H1 (cell line): ENCODE results near the gene PRDM10. TPM values are rescaled to one million over a fixed set of nuclear protein-coding genes. Genes with fewer than 3 reads are reported as not detected.

Source experiments
- CTCF ChIA-PET: fragments of 300-600 bp; sonication (Branson Sonifier 250); formaldehyde crosslinking; loops from one replicate; lab custom pipeline; 2021; ENCODE audit not compliant: partially characterized antibody; lab: Charles Lee
- POLR2A ChIA-PET: fragments of 300-600 bp; sonication (Branson Sonifier 250); formaldehyde crosslinking; loops from one replicate; lab custom pipeline; 2021; ENCODE audit warnings: inconsistent platforms; ENCODE audit not compliant: partially characterized antibody; lab: Charles Lee
- DNase-seq, 2 experiments: peaks; one replicate each; pipeline versions ENCODE4 v3.0.0 to v3.0.0-alpha.2; 2010 to 2022; ENCODE audit warnings: low spot score in 2 of 2, low read depth in 1 of 2, mixed read lengths in 1 of 2
- FAIRE-seq: peaks from 2 replicates; lab custom pipeline; 2011; peaks lifted over from hg19 to GRCh38; lab: Jason Lieb, UNC
- H2AFZ ChIP-seq: 2 replicates; pipeline ENCODE4 v1.8.1; 2012; ENCODE audit warnings: low read length, inconsistent platforms
- H2AK5ac ChIP-seq: 2 replicates; pipeline ENCODE4 v1.6.1; 2013; ENCODE audit warnings: low read depth, low read length
- H2BK120ac ChIP-seq: replicated peaks from 2 replicates; pipeline ENCODE3; 2013; ENCODE audit warnings: low read depth, low read length, inconsistent platforms
- H2BK12ac ChIP-seq: 2 replicates; pipeline ENCODE4 v1.6.1; 2013; ENCODE audit warnings: low read depth, low read length
- H2BK15ac ChIP-seq: 2 replicates; pipeline ENCODE4 v1.6.1; 2013; ENCODE audit warnings: low read length
- H2BK20ac ChIP-seq: 2 replicates; pipeline ENCODE4 v1.6.1; 2013; ENCODE audit warnings: low read length
- H2BK5ac ChIP-seq: 2 replicates; pipeline ENCODE4 v1.6.1; 2013; ENCODE audit warnings: low read depth, low read length
- H3K14ac ChIP-seq: 2 replicates; pipeline ENCODE4 v1.6.1; 2013; ENCODE audit warnings: inconsistent platforms; ENCODE audit not compliant: insufficient read length
- H3K18ac ChIP-seq: 2 replicates; pipeline ENCODE4 v1.6.1; 2013; ENCODE audit warnings: low read length; ENCODE audit errors: extremely low read depth
- H3K23ac ChIP-seq: 2 replicates; pipeline ENCODE4 v1.6.1; 2013; ENCODE audit warnings: inconsistent platforms; ENCODE audit not compliant: insufficient read length
- H3K23me2 ChIP-seq: 2 replicates; pipeline ENCODE4 v1.6.1; 2013; ENCODE audit warnings: low read depth, low read length
- H3K27ac ChIP-seq: 2 replicates; pipeline ENCODE4 v1.6.1; 2011; ENCODE audit warnings: low read depth, low read length, inconsistent platforms
- H3K27me3 ChIP-seq, 4 experiments: replicated peaks in 1 of 4; 1 replicate in 1 of 4; 2 replicates in 3 of 4; pipeline versions ENCODE4 v1.6.1 to v1.8.1; 2011 to 2013; ENCODE audit warnings: low read length in 3 of 4, mild to moderate bottlenecking in 3 of 4, inconsistent platforms in 2 of 4, mixed read lengths in 2 of 4, moderate library complexity in 1 of 4; ENCODE audit not compliant: control insufficient read depth in 3 of 4, insufficient read depth in 3 of 4; ENCODE audit errors: extremely low read depth in 1 of 4
- H3K36me3 ChIP-seq, 4 experiments: 2 replicates each; pipeline versions ENCODE4 v1.6.1 to v1.8.1; 2011 to 2013; ENCODE audit warnings: mild to moderate bottlenecking in 4 of 4, low read length in 3 of 4, moderate library complexity in 2 of 4, control low read depth in 1 of 4, inconsistent platforms in 1 of 4; ENCODE audit not compliant: insufficient read depth in 4 of 4, control insufficient read depth in 2 of 4
- H3K4ac ChIP-seq: replicated peaks from 2 replicates; pipeline ENCODE3; 2013; ENCODE audit warnings: low read length, low read depth, mixed read lengths, inconsistent platforms; ENCODE audit not compliant: insufficient read length
- H3K4me1 ChIP-seq, 4 experiments: replicated peaks in 1 of 4; 1 replicate in 1 of 4; 2 replicates in 3 of 4; pipeline versions ENCODE4 v1.6.1 to v1.8.1; 2011 to 2013; ENCODE audit warnings: low read length in 3 of 4, inconsistent platforms in 2 of 4, mixed read lengths in 1 of 4; ENCODE audit not compliant: insufficient read depth in 4 of 4, control insufficient read depth in 3 of 4
- H3K4me2 ChIP-seq, 2 experiments: 2 replicates each; pipeline versions ENCODE4 v1.6.1 to v1.8.1; 2011 to 2013; ENCODE audit warnings: low read depth in 2 of 2, low read length in 2 of 2, control low read depth in 1 of 2, inconsistent platforms in 1 of 2, mild to moderate bottlenecking in 1 of 2; ENCODE audit not compliant: insufficient read depth in 1 of 2
- H3K4me3 ChIP-seq, 4 experiments: fragments of 200-600, 300-600 bp in 1 of 4; sonication (generic), shearing (Covaris generic), sonication (Bioruptor Twin) in 1 of 4; 2 replicates each; pipeline versions ENCODE4 v1.5.1 to v1.8.1; 2011 to 2016; ENCODE audit warnings: low read length in 4 of 4, low read depth in 3 of 4, control low read depth in 2 of 4, inconsistent platforms in 2 of 4, mild to moderate bottlenecking in 2 of 4, mixed read lengths in 1 of 4, moderate library complexity in 1 of 4; ENCODE audit not compliant: insufficient read depth in 2 of 4; ENCODE audit errors: extremely low read depth in 1 of 4
- H3K56ac ChIP-seq: replicated peaks from 2 replicates; pipeline ENCODE3; 2013; ENCODE audit warnings: low read depth, mild to moderate bottlenecking, mixed read lengths, low read length, inconsistent platforms; ENCODE audit not compliant: insufficient read length
- H3K79me1 ChIP-seq: 2 replicates; pipeline ENCODE4 v1.6.1; 2013; ENCODE audit warnings: low read depth, low read length, control low read depth
- H3K79me2 ChIP-seq, 2 experiments: 2 replicates each; pipeline versions ENCODE4 v1.6.1 to v1.8.1; 2012 to 2013; ENCODE audit warnings: low read length in 2 of 2, mild to moderate bottlenecking in 2 of 2, inconsistent platforms in 1 of 2; ENCODE audit not compliant: insufficient read depth in 2 of 2, control insufficient read depth in 1 of 2
- H3K9ac ChIP-seq, 4 experiments: replicated peaks in 1 of 4; 1 replicate in 1 of 4; 2 replicates in 3 of 4; pipeline versions ENCODE4 v1.6.1 to v1.8.1; 2011 to 2013; ENCODE audit warnings: low read depth in 3 of 4, low read length in 3 of 4, control low read depth in 2 of 4, mild to moderate bottlenecking in 2 of 4, moderate library complexity in 2 of 4, inconsistent platforms in 1 of 4; ENCODE audit errors: extremely low read depth in 1 of 4
- H3K9me3 ChIP-seq, 2 experiments: 2 replicates each; pipeline versions ENCODE4 v1.6.1 to v1.8.1; 2012 to 2013; ENCODE audit warnings: mild to moderate bottlenecking in 2 of 2, moderate library complexity in 2 of 2, control low read depth in 1 of 2, inconsistent platforms in 1 of 2, low read depth in 1 of 2, low read length in 1 of 2, mixed read lengths in 1 of 2; ENCODE audit not compliant: insufficient read depth in 2 of 2
- H4K20me1 ChIP-seq, 2 experiments: replicated peaks in 1 of 2; 2 replicates each; pipeline versions ENCODE3 to v1.8.1; 2011 to 2013; ENCODE audit warnings: inconsistent platforms in 2 of 2, low read length in 2 of 2, mild to moderate bottlenecking in 1 of 2; ENCODE audit not compliant: insufficient read depth in 2 of 2, control insufficient read depth in 1 of 2
- H4K5ac ChIP-seq: 2 replicates; pipeline ENCODE4 v1.6.1; 2013; ENCODE audit warnings: low read length, low read depth, mixed read lengths, inconsistent platforms; ENCODE audit not compliant: insufficient read length
- H4K8ac ChIP-seq: 2 replicates; pipeline ENCODE4 v1.8.0; 2013; ENCODE audit warnings: mild to moderate bottlenecking, moderate library complexity, low read length, inconsistent platforms; ENCODE audit not compliant: insufficient read depth; ENCODE audit errors: extremely low read depth
- H4K91ac ChIP-seq: replicated peaks from 2 replicates; pipeline ENCODE3; 2013; ENCODE audit warnings: low read length, mixed read lengths, inconsistent platforms; ENCODE audit not compliant: insufficient read length
- CBX8 ChIP-seq: fragments of 300-800, 300-1000 bp; sonication (generic); IDR thresholded peaks from 2 replicates; pipeline ENCODE4 v1.7.1; 2016; ENCODE audit warnings: low read depth, low read length, borderline replicate concordance
- CHD2 ChIP-seq: IDR thresholded peaks from 2 replicates; pipeline ENCODE4 v1.6.1; 2012; ENCODE audit warnings: low read length, improper control_type of control experiment
- CREB1 ChIP-seq: IDR thresholded peaks from 2 replicates; pipeline ENCODE4 v1.6.1; 2012; ENCODE audit warnings: inconsistent platforms
- FOSL1 ChIP-seq: IDR thresholded peaks from 2 replicates; pipeline ENCODE4 v1.6.1; 2011; ENCODE audit warnings: mild to moderate bottlenecking, low read depth, low read length, moderate library complexity; ENCODE audit not compliant: insufficient read depth
- GABPA ChIP-seq: IDR thresholded peaks from 2 replicates; pipeline ENCODE4 v1.6.1; 2011; ENCODE audit warnings: mild to moderate bottlenecking, low read length, moderate library complexity, borderline replicate concordance; ENCODE audit not compliant: insufficient read depth
- HDAC2 ChIP-seq, 2 experiments: fragments of 300-600 bp in 1 of 2; sonication (generic) in 1 of 2; IDR thresholded peaks; 2 replicates each; pipeline ENCODE4 v1.6.1; 2011 to 2012; ENCODE audit warnings: low read depth in 2 of 2, low read length in 2 of 2, mild to moderate bottlenecking in 2 of 2, moderate library complexity in 2 of 2, borderline replicate concordance in 1 of 2, inconsistent platforms in 1 of 2
- HDAC6 ChIP-seq: IDR thresholded peaks from one replicate; pipeline ENCODE4 v1.7.1; 2012; ENCODE audit warnings: low read depth, mild to moderate bottlenecking, inconsistent platforms, low read length, moderate library complexity
- JUND ChIP-seq: IDR thresholded peaks from 2 replicates; pipeline ENCODE4 v1.6.1; 2011; ENCODE audit warnings: mild to moderate bottlenecking, improper control_type of control experiment, low read length
- KDM4A ChIP-seq: IDR thresholded peaks from one replicate; pipeline ENCODE4 v1.7.1; 2012; ENCODE audit warnings: low read depth, mild to moderate bottlenecking, moderate library complexity, low read length, inconsistent platforms; ENCODE audit not compliant: severe bottlenecking
- NANOG ChIP-seq: IDR thresholded peaks from 2 replicates; pipeline ENCODE4 v1.6.1; 2011; ENCODE audit warnings: low read length, low read depth, mild to moderate bottlenecking, inconsistent platforms; ENCODE audit not compliant: insufficient read depth, poor library complexity, severe bottlenecking
- SIRT6 ChIP-seq: IDR thresholded peaks from one replicate; pipeline ENCODE4 v1.7.1; 2012; ENCODE audit warnings: low read length, inconsistent platforms
- SP2 ChIP-seq: IDR thresholded peaks from 2 replicates; pipeline ENCODE4 v1.6.1; 2012; ENCODE audit warnings: mild to moderate bottlenecking, low read length, inconsistent platforms
- SP4 ChIP-seq: IDR thresholded peaks from 2 replicates; pipeline ENCODE4 v1.6.1; 2012; ENCODE audit warnings: low read length, inconsistent platforms
- TEAD4 ChIP-seq: IDR thresholded peaks from 2 replicates; pipeline ENCODE4 v1.6.1; 2012; ENCODE audit warnings: low read depth, low read length, inconsistent platforms, mixed read lengths
- YY1 ChIP-seq: IDR thresholded peaks from 2 replicates; pipeline ENCODE4 v1.6.1; 2011; ENCODE audit warnings: low read depth, mild to moderate bottlenecking, low read length
- WGBS, 2 experiments: shearing (Covaris generic) in 1 of 2; methylation state at CpG; one replicate each; pipeline versions ENCODE4 v1.1.6 to v1.1.7; 2013 to 2015; ENCODE audit warnings: low lambda C conversion rate in 2 of 2, mixed read lengths in 2 of 2, inconsistent platforms in 1 of 2, low coverage in 1 of 2, missing lambda C conversion rate in 1 of 2; ENCODE audit not compliant: insufficient replicate concordance in 2 of 2, insufficient coverage in 1 of 2, insufficient read length in 1 of 2; ENCODE audit errors: extremely low coverage in 1 of 2, missing lambda C conversion rate in 1 of 2; 5-methylcytosine and 5-hydroxymethylcytosine counted together
- polyA plus RNA-seq, 7 experiments: library from polyadenylated mRNA; depleted of rRNA in 3 of 7; stranded (reverse) in 5 of 7; unstranded in 2 of 7; fragments of >200 nt in 5 of 7; fragments of 200-250 nt in 2 of 7; gene quantifications; 1 replicate in 5 of 7; 2 replicates in 1 of 7; 4 replicates in 1 of 7; pipeline versions ENCODE4 v1.2.1 to v1.2.3, GENCODE V29; 2011 to 2013; ENCODE audit warnings: missing spikeins in 2 of 7, mixed read lengths in 2 of 7
- total RNA-seq: library from RNA; stranded (reverse); fragmentation: NEBNext Ultra II Directional; extraction: Animal tissue kit (Norgen Biotek cat#: 25700); gene quantifications from 2 replicates; pipeline ENCODE4 v1.2.1, GENCODE V29; 2021

The PRDM10 gene
- total and polyA plus RNA-seq, 2 of the 8 experiments (the other 6 are each of a cell fraction or from before 2014, with no cell fraction given): 15.5 to 19.2 TPM

- Histone ChIP-seq H2AK5ac (no peak overlapping the region), H2BK15ac (no peak overlapping the region), H3K9me3 (no peaks in the 10 kb centered on the region), H3K79me1 (no peaks in the 10 kb centered on the region; the same call in 1 of the 2 replicates), H3K4ac (no peak overlapping the region), H4K8ac (no peak overlapping the region), H4K91ac (no peak overlapping the region), H2BK120ac (no peak overlapping the region), H2AFZ (no peak overlapping the region), H3K23ac (no peak overlapping the region), H3K18ac (no peak overlapping the region), H3K27me3 (no peaks in the 10 kb centered on the region), H3K4me1 (peaks cover 0 to 2% (median 0%) of the 10 kb centered on the region in 4 experiments; a peak in 3 of 7 replicates), H4K20me1 (peaks cover 0 to 4% of the 10 kb centered on the region in 2 experiments), H3K14ac (no peak overlapping the region), H3K4me3 (no peak overlapping the region), H3K27ac (no peak overlapping the region), H3K36me3 (no peaks in the 10 kb centered on the region), H2BK12ac (no peak overlapping the region), H3K9ac (no peak overlapping the region), H2BK5ac (no peak overlapping the region), H3K23me2 (peaks cover 15% of the 10 kb centered on the region), H2BK20ac (no peak overlapping the region), H3K79me2 (peaks cover 4 to 64% of the 10 kb centered on the region in 2 experiments), H4K5ac (no peak overlapping the region), H3K4me2 (no peak overlapping the region), H3K56ac (no peak overlapping the region)
- 95% methylated on average over 7 of the region's 7 CpGs; no CpG with 5 or more reads in 1 of the 2 experiments for WGBS, 2 experiments
- FAIRE-seq: no peak
- ChIA-PET CTCF (interaction anchor here (0.6 kb wide), 1 partner anchor 422 kb away, joined by 3 read pairs; no protein-coding TSS in a partner anchor), POLR2A (interaction anchor here (0.6 kb wide), 1 partner anchor 20 kb away, joined by 3 read pairs; no protein-coding TSS in a partner anchor)
- DNase-seq: no peak
- no peak for TF ChIP-seq YY1
- no peak for TF ChIP-seq NANOG
- no peak for TF ChIP-seq HDAC2 (IDR thresholded peaks at IDR 0.05; ENCODE audit: borderline replicate concordance in 1 of 2, low read depth in 2 of 2, low read length in 2 of 2)
- no peak for TF ChIP-seq KDM4A
- no peak for TF ChIP-seq TEAD4
- TF ChIP-seq CHD2: no peak
- no peak for TF ChIP-seq SP2
- TF ChIP-seq HDAC6: no peak
- no peak for TF ChIP-seq CBX8
- no peak for TF ChIP-seq CREB1
- no peak for TF ChIP-seq SP4
- no peak for TF ChIP-seq JUND
- no peak for TF ChIP-seq SIRT6
- TF ChIP-seq GABPA: no peak
- no peak for TF ChIP-seq FOSL1
These were observed 3.7 kb downstream of the PRDM10 start for GRCh38 chr11:129998905-129999304.
